GM12801 (cell line): Measurements from ENCODE around the gene DNAJB13.

Experiments used
- TF ChIP-seq, protein P1 (sequence below): IDR thresholded peaks from one replicate; pipeline ENCODE4 v1.5.1; 2011; ENCODE audit warnings: control low read depth; ENCODE audit not compliant: insufficient read length; ENCODE audit errors: extremely low read depth

The DNAJB13 gene

GRCh38 chr11:73965076-73965763 lies 14.4 kb downstream of the DNAJB13 start:
- TF ChIP-seq, protein P1, sequence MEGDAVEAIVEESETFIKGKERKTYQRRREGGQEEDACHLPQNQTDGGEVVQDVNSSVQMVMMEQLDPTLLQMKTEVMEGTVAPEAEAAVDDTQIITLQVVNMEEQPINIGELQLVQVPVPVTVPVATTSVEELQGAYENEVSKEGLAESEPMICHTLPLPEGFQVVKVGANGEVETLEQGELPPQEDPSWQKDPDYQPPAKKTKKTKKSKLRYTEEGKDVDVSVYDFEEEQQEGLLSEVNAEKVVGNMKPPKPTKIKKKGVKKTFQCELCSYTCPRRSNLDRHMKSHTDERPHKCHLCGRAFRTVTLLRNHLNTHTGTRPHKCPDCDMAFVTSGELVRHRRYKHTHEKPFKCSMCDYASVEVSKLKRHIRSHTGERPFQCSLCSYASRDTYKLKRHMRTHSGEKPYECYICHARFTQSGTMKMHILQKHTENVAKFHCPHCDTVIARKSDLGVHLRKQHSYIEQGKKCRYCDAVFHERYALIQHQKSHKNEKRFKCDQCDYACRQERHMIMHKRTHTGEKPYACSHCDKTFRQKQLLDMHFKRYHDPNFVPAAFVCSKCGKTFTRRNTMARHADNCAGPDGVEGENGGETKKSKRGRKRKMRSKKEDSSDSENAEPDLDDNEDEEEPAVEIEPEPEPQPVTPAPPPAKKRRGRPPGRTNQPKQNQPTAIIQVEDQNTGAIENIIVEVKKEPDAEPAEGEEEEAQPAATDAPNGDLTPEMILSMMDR: no peak

- TF ChIP-seq, protein P1: no peak
These were observed 14.9 kb downstream of the DNAJB13 start for GRCh38 chr11:73965764-73966121.

GRCh38 chr11:73968356-73968966 lies 17.6 kb downstream of the DNAJB13 start:
- TF ChIP-seq, protein P1: no peak

DNA sequence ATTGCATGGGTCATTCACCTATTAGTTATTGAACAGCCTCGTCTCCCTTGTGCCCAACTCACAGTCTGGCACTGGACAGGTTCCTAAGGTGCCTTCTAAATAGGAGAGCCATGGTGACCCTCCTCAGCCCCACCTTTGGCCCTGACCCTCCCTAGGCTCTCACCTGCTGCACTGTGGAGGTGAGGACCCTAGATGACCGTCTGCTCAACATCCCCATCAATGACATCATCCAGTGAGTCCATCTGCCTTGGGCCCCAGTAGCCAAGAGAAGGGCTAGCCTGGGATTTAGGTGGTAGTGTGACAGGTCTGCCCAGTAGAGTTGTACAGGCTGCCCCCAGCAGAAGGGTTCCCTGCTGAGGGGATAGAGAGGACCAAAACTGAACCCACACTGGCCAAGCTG lies 18.3 kb downstream of the DNAJB13 start:
- TF ChIP-seq, protein P1: no peak

DNA sequence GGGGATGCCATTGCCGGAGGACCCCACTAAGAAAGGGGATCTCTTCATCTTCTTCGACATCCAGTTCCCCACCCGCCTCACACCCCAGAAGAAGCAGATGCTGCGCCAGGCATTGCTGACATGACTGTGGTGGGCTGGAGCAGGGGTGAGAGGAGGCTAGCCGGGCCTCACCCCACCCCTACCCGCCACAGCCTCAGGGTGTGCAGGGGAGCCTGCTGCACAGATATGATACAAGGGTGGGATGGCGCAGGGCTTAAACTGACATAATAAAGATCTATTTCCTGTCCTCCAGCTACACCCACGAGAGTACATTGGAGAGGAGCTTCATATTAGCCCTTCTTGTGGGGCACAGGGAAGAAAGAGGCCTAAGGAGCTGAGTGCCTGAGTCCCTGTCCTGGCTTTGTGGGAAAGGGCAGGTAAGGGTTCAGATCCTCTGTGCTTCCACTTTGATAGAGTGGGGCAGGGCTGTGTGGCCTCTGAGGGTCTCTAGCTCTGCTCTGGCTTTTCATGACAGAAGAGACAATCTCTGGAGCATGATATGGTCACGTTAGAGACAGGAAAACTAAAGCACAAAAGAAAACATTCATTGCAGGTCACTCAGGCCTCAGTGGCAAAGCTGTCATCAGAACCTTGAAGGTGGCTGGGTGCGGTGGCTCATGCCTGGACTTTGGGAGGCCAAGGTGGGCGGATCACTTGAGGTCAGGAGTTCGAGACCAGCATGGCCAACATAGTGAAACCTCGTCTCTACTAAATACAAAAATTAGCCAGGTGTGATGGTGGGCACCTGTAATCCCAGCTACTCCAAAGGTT lies 19.4 kb downstream of the DNAJB13 start:
- TF ChIP-seq, protein P1: no peak

- TF ChIP-seq, protein P1: no peak
These were observed 20.4 kb downstream of the DNAJB13 start for GRCh38 chr11:73971175-73971719.

- TF ChIP-seq, protein P1: no peak
These were observed 21.4 kb downstream of the DNAJB13 start for GRCh38 chr11:73972187-73972586.
